Stimulated activated naive B cell treated with anti-CD40 and anti-IgM and Interleukin-4, amounts not matched to agents 10 μg/mL and 1 μg/mL and 100 μg/mL, for 72 hours (primary cell): Measurements from ENCODE around the gene ERH.
"Not testable (repeated sequence)": the region's sequence is repeated elsewhere in the genome, so short reads cannot be mapped to it uniquely, and the experiment has no call there.

Experiments used
- ATAC-seq, 2 donors: fragments of 150-1000 bp; cut with Tn5 transposase; replicated peaks; 2 replicates each; pipeline ENCODE4 v1.10.0; 2021; ENCODE audit warnings: moderate library complexity in 1 of 2
- DNase-seq: peaks from one replicate; pipeline ENCODE4 v3.0.0; 2021
- H3K27ac Mint-ChIP-seq: one replicate; pipeline ENCODE4 v1.8.0; 2022; ENCODE audit warnings: mild to moderate bottlenecking, mixed read lengths
- H3K27me3 Mint-ChIP-seq, 2 donors: one replicate each; pipeline ENCODE4 v1.8.0; 2022; ENCODE audit warnings: mixed read lengths in 2 of 2
- H3K36me3 Mint-ChIP-seq, 2 donors: one replicate each; pipeline ENCODE4 v1.8.0; 2022; ENCODE audit warnings: mixed read lengths in 2 of 2, mild to moderate bottlenecking in 1 of 2
- H3K4me1 Mint-ChIP-seq, 2 donors: one replicate each; pipeline ENCODE4 v1.8.0; 2022; ENCODE audit warnings: mixed read lengths in 2 of 2, mild to moderate bottlenecking in 1 of 2
- H3K4me3 Mint-ChIP-seq, 2 donors: one replicate each; pipeline ENCODE4 v1.8.0; 2022; ENCODE audit warnings: mild to moderate bottlenecking in 2 of 2, mixed read lengths in 2 of 2, moderate library complexity in 1 of 2
- H3K9me3 Mint-ChIP-seq, 2 donors: one replicate each; pipeline ENCODE4 v1.8.0; 2022; ENCODE audit warnings: mixed read lengths in 2 of 2, mild to moderate bottlenecking in 1 of 2

Gene ERH

GRCh38 chr14:69398053-69398817, at the start of gene ERH, which contains the start of gene SLC39A9:
TSS of gene ERH (minus strand) at chr14:69398299. CDS start at chr14:69398233, 66 bp downstream.
TSS of gene SLC39A9 (plus strand) at chr14:69398692. CDS start at chr14:69399370, 678 bp downstream.
- ATAC-seq, result peak; percentile 91 to 94
- Mint-ChIP-seq H3K4me3 (peak within 1 kb of the TSS; percentile 95 to 96), H3K36me3 (peaks cover 25 to 41% of the 10 kb centered on the region in 2 donors), H3K4me1 (peaks cover 20 to 36% of the 10 kb centered on the region in 2 donors), H3K9me3 (no peaks in the 10 kb centered on the region), H3K27me3 (no peaks in the 10 kb centered on the region), H3K27ac (peak within 1 kb of the TSS; percentile 100)
- peak; percentile 91 for DNase-seq

GRCh38 chr14:69443296-69443805, 45.3 kb upstream of the ERH start:
- no peaks in the 10 kb centered on the region for H3K9me3 Mint-ChIP-seq
- H3K27me3 Mint-ChIP-seq, result no peaks in the 10 kb centered on the region
- DNase-seq (no peak), ATAC-seq (no peak)
- H3K36me3 Mint-ChIP-seq, result peaks cover 45 to 63% of the 10 kb centered on the region in 2 donors
- no peak overlapping the region for H3K4me3 Mint-ChIP-seq
- H3K27ac Mint-ChIP-seq, result no peak overlapping the region
- peaks cover 11 to 28% of the 10 kb centered on the region in 2 donors for H3K4me1 Mint-ChIP-seq

- peak; percentile 35 for DNase-seq
- peak overlapping the region; percentile 81 for H3K27ac Mint-ChIP-seq
- peaks cover 37 to 63% of the 10 kb centered on the region in 2 donors for H3K36me3 Mint-ChIP-seq
Measured at GRCh38 chr14:69441948-69442347, 43.8 kb upstream of the ERH start.

GRCh38 chr14:69439521-69440270, 41.6 kb upstream of the ERH start:
- ATAC-seq (no peak), DNase-seq (no peak)
- Mint-ChIP-seq H3K36me3 (peaks cover 33 to 53% of the 10 kb centered on the region in 2 donors), H3K4me1 (peaks cover 18 to 33% of the 10 kb centered on the region in 2 donors), H3K9me3 (no peaks in the 10 kb centered on the region), H3K27ac (no peak overlapping the region), H3K27me3 (no peaks in the 10 kb centered on the region), H3K4me3 (no peak overlapping the region)

More at GRCh38 chr14:69441948-69442347, 43.8 kb upstream of the ERH start:
- peak; percentile 98 for ATAC-seq
- no peaks in the 10 kb centered on the region for H3K9me3 Mint-ChIP-seq
- peaks cover 13 to 26% of the 10 kb centered on the region in 2 donors for H3K4me1 Mint-ChIP-seq
- H3K27me3 Mint-ChIP-seq, result no peaks in the 10 kb centered on the region
- H3K4me3 Mint-ChIP-seq, result peak overlapping the region; percentile 39

GRCh38 chr14:69432364-69432763, 34.3 kb upstream of the ERH start:
- ATAC-seq, result no peak
- Mint-ChIP-seq H3K36me3 (peaks cover 43 to 58% of the 10 kb centered on the region in 2 donors), H3K4me3 (no peak overlapping the region), H3K4me1 (peaks cover 20 to 64% of the 10 kb centered on the region in 2 donors), H3K9me3 (peaks cover 4 to 12% of the 10 kb centered on the region in 2 donors), H3K27ac (no peak overlapping the region), H3K27me3 (no peaks in the 10 kb centered on the region)
- DNase-seq, result no peak

GRCh38 chr14:69430306-69430939, 32.3 kb upstream of the ERH start:
- H3K36me3 Mint-ChIP-seq, result peaks cover 51 to 71% of the 10 kb centered on the region in 2 donors

GRCh38 chr14:69429643-69430042, 31.5 kb upstream of the ERH start:
- H3K4me1 Mint-ChIP-seq, result peaks cover 18 to 64% of the 10 kb centered on the region in 2 donors
- H3K9me3 Mint-ChIP-seq, result peaks cover 4 to 12% of the 10 kb centered on the region in 2 donors
- H3K27me3 Mint-ChIP-seq, result no peaks in the 10 kb centered on the region
- no peak for DNase-seq
- peaks cover 50 to 71% of the 10 kb centered on the region in 2 donors for H3K36me3 Mint-ChIP-seq
- peak overlapping the region in 1 of 2 donors; percentile 3 for H3K4me3 Mint-ChIP-seq
- no peak for ATAC-seq
- peak overlapping the region; percentile 52 for H3K27ac Mint-ChIP-seq

More at GRCh38 chr14:69430306-69430939, 32.3 kb upstream of the ERH start:
- DNase-seq (no peak), ATAC-seq (no peak)
- Mint-ChIP-seq H3K4me1 (peaks cover 22 to 72% of the 10 kb centered on the region in 2 donors), H3K27ac (peak overlapping the region; percentile 52), H3K4me3 (no peak overlapping the region), H3K27me3 (no peaks in the 10 kb centered on the region), H3K9me3 (peaks cover 4 to 12% of the 10 kb centered on the region in 2 donors)

GRCh38 chr14:69428289-69428998, 30.3 kb upstream of the ERH start:
- DNase-seq (peak; percentile 61), ATAC-seq (peak; percentile 98 to 100)
- peaks cover 18 to 62% of the 10 kb centered on the region in 2 donors for H3K4me1 Mint-ChIP-seq
- no peaks in the 10 kb centered on the region for H3K27me3 Mint-ChIP-seq
- peaks cover 53 to 74% of the 10 kb centered on the region in 2 donors for H3K36me3 Mint-ChIP-seq
- H3K27ac Mint-ChIP-seq, result peak overlapping the region; percentile 81
- peaks cover 4 to 12% of the 10 kb centered on the region in 2 donors for H3K9me3 Mint-ChIP-seq
- peak overlapping the region; percentile 15 to 63 for H3K4me3 Mint-ChIP-seq

GRCh38 chr14:69427596-69427995, 29.5 kb upstream of the ERH start:
- Mint-ChIP-seq H3K36me3 (peaks cover 51 to 73% of the 10 kb centered on the region in 2 donors), H3K9me3 (peaks cover 4 to 12% of the 10 kb centered on the region in 2 donors), H3K27me3 (no peaks in the 10 kb centered on the region), H3K4me3 (peak overlapping the region in 1 of 2 donors; percentile 42), H3K4me1 (peaks cover 18 to 58% of the 10 kb centered on the region in 2 donors), H3K27ac (no peak overlapping the region)
- no peak for DNase-seq
- ATAC-seq, result no peak

GRCh38 chr14:69424149-69424923, 26.2 kb upstream of the ERH start:
- DNase-seq (no peak), ATAC-seq (no peak)
- Mint-ChIP-seq H3K27ac (no peak overlapping the region), H3K36me3 (peaks cover 41 to 57% of the 10 kb centered on the region in 2 donors), H3K4me1 (peaks cover 25 to 50% of the 10 kb centered on the region in 2 donors), H3K9me3 (peaks cover 0 to 2% of the 10 kb centered on the region in 2 donors), H3K27me3 (no peaks in the 10 kb centered on the region), H3K4me3 (no peak overlapping the region)

- H3K27ac Mint-ChIP-seq, result no peak overlapping the region
- H3K4me3 Mint-ChIP-seq, result no peak overlapping the region
- DNase-seq (no peak), ATAC-seq (no peak)
- peaks cover 0 to 2% of the 10 kb centered on the region in 2 donors for H3K9me3 Mint-ChIP-seq
- peaks cover 28 to 50% of the 10 kb centered on the region in 2 donors for H3K4me1 Mint-ChIP-seq
- H3K36me3 Mint-ChIP-seq, result peaks cover 39 to 51% of the 10 kb centered on the region in 2 donors
- H3K27me3 Mint-ChIP-seq, result no peaks in the 10 kb centered on the region
Measured at GRCh38 chr14:69423279-69423678, 25.2 kb upstream of the ERH start.

GRCh38 chr14:69416087-69416486, 18.0 kb upstream of the ERH start:
- ATAC-seq, H3K27me3 Mint-ChIP-seq, H3K27ac Mint-ChIP-seq, H3K4me3 Mint-ChIP-seq, H3K9me3 Mint-ChIP-seq, DNase-seq: not testable (repeated sequence)
- H3K4me1 Mint-ChIP-seq, result peaks cover 28 to 50% of the 10 kb centered on the region in 2 donors
- H3K36me3 Mint-ChIP-seq, result peaks cover 11 to 29% of the 10 kb centered on the region in 2 donors

GRCh38 chr14:69413483-69413882, 15.4 kb upstream of the ERH start:
- H3K9me3 Mint-ChIP-seq, result no peaks in the 10 kb centered on the region
- ATAC-seq (no peak), DNase-seq (no peak)
- no peaks in the 10 kb centered on the region for H3K27me3 Mint-ChIP-seq
- H3K4me1 Mint-ChIP-seq, result peaks cover 13 to 28% of the 10 kb centered on the region in 2 donors
- no peak overlapping the region for H3K4me3 Mint-ChIP-seq
- H3K27ac Mint-ChIP-seq, result no peak overlapping the region
- H3K36me3 Mint-ChIP-seq, result peaks cover 11 to 25% of the 10 kb centered on the region in 2 donors
